Upper lobe of left lung (tissue), 6 donors: Measurements from ENCODE around the gene INO80E. TPM values are rescaled to one million over a fixed set of nuclear protein-coding genes. Genes with fewer than 3 reads are reported as not detected.

Experiments
- ATAC-seq, 2 donors: fragments of 200-7000 bp; cut with Tn5 transposase; one replicate each; pipeline ENCODE4 v1.9.1; 2022; ENCODE audit warnings: mild to moderate bottlenecking in 2 of 2, moderate library complexity in 2 of 2; ENCODE audit not compliant: low FRiP score in 2 of 2
- DNase-seq, 2 donors: peaks; one replicate each; pipeline ENCODE4 v3.0.0-alpha.2; 2019 to 2020
- H3K27ac ChIP-seq, 4 donors: fragments of 200-600 bp; sonication (generic); one replicate each; pipeline ENCODE4 v1.5.1; 2016 to 2019
- H3K27me3 ChIP-seq, 4 donors: fragments of 200-600 bp; sonication (generic); one replicate each; pipeline ENCODE4 v1.5.1; 2017 to 2019
- H3K36me3 ChIP-seq, 4 donors: fragments of 200-600 bp; sonication (generic); one replicate each; pipeline ENCODE4 v1.5.1; 2016 to 2019
- H3K4me1 ChIP-seq, 4 donors: fragments of 200-600 bp; sonication (generic); one replicate each; pipeline ENCODE4 v1.5.1; 2018 to 2019
- H3K4me3 ChIP-seq, 4 donors: fragments of 200-600 bp; sonication (generic); one replicate each; pipeline ENCODE4 v1.5.1; 2017 to 2019; ENCODE audit warnings: mild to moderate bottlenecking in 2 of 4, moderate library complexity in 1 of 4
- H3K9me3 ChIP-seq, 4 donors: fragments of 200-600 bp; sonication (generic); one replicate each; pipeline ENCODE4 v1.5.1; 2018 to 2019
- CTCF ChIP-seq, 6 experiments: fragments of 450-650 bp in 4 of 6; fragments of 200-600 bp in 2 of 6; sonication (generic) in 2 of 6; IDR thresholded peaks; one replicate each; pipeline ENCODE4 v1.5.1; 2016 to 2019; ENCODE audit warnings: antibody characterized with exemption in 6 of 6
- EP300 ChIP-seq, 4 donors: sonication (generic); formaldehyde crosslinking; IDR thresholded peaks; one replicate each; pipeline ENCODE4 v1.5.1; 2017; ENCODE audit warnings: antibody characterized with exemption in 4 of 4, control low read depth in 2 of 4
- POLR2A ChIP-seq, 4 donors: fragments of 450-650 bp; IDR thresholded peaks; one replicate each; pipeline ENCODE4 v1.5.1; 2016 to 2017; ENCODE audit warnings: antibody characterized with exemption in 4 of 4, mild to moderate bottlenecking in 2 of 4
- POLR2AphosphoS5 ChIP-seq, 2 donors: sonication (generic); formaldehyde crosslinking; IDR thresholded peaks; one replicate each; pipeline ENCODE4 v1.5.1; 2017; ENCODE audit warnings: antibody characterized with exemption in 2 of 2
- WGBS, 2 donors: methylation state at CpG; one replicate each; pipeline ENCODE4 v1.1.5; 2017 to 2018; 5-methylcytosine and 5-hydroxymethylcytosine counted together
- total RNA-seq, 6 donors: library from RNA; depleted of rRNA in 4 of 6; stranded (reverse); fragments of >200 nt in 4 of 6; gene quantifications; one replicate each; pipeline versions ENCODE4 v1.1.0 to v1.2.1, GENCODE V29; 2016 to 2021
- donor health status: DM: no; HTN: no; CAD: no; lungs with moderate emphysema.
- donor health status: DM: no; HTN: yes; CAD: no; lungs with severe emphysema.

INO80E gene
- total RNA-seq, 6 donors from 2014 or later, result 29.5 to 82.8 (median 55.7) TPM

GRCh38 chr16:30004811-30005242, 8.8 kb downstream of the INO80E start:
- no peak for TF ChIP-seq POLR2AphosphoS5 (IDR thresholded peaks at IDR 0.05)
- no peak for TF ChIP-seq CTCF (IDR thresholded peaks at IDR 0.05)
- TF ChIP-seq POLR2A (IDR thresholded peaks at IDR 0.05), result no peak
- no peak for TF ChIP-seq EP300 (IDR thresholded peaks at IDR 0.05)
- ATAC-seq (peak; percentile 27 to 55), DNase-seq (peak; percentile 64 to 80)
- Histone ChIP-seq H3K4me1 (peaks cover 0 to 18% (median 11%) of the 10 kb centered on the region in 4 donors), H3K27me3 (peaks cover 0 to 4% (median under 1%) of the 10 kb centered on the region in 4 donors), H3K36me3 (peaks cover 0 to 32% (median 14%) of the 10 kb centered on the region in 4 donors), H3K9me3 (no peaks in the 10 kb centered on the region), H3K4me3 (peak overlapping the region in 2 of 4 donors; percentile 2 to 14), H3K27ac (peak overlapping the region in 3 of 4 donors; percentile 1 to 58 (median 19))
- 0 to 39% methylated on average over 1 to 10 of the region's 11 CpGs for WGBS, 2 donors

GRCh38 chr16:30005341-30006094, 9.5 kb downstream of the INO80E start:
- Histone ChIP-seq H3K9me3 (no peaks in the 10 kb centered on the region), H3K36me3 (peaks cover 0 to 25% (median 11%) of the 10 kb centered on the region in 4 donors), H3K4me3 (peak overlapping the region in 1 of 4 donors; percentile 18), H3K27ac (peak overlapping the region in 1 of 4 donors; percentile 58), H3K27me3 (peaks cover 0 to 11% (median 7%) of the 10 kb centered on the region in 4 donors), H3K4me1 (peaks cover 2 to 24% (median 14%) of the 10 kb centered on the region in 4 donors)
- TF ChIP-seq POLR2AphosphoS5 (IDR thresholded peaks at IDR 0.05) (no peak), CTCF (IDR thresholded peaks at IDR 0.05) (peak; percentile 72 to 82 (median 76))
- peak in 1 of 2 donors; percentile 86 for DNase-seq
- peak; percentile 61 for ATAC-seq
- WGBS, 2 donors, result 59 to 65% methylated on average over 14 to 19 of the region's 35 CpGs

- Histone ChIP-seq H3K4me3 (no peak overlapping the region), H3K9me3 (no peaks in the 10 kb centered on the region), H3K27me3 (peaks cover 2 to 17% (median 13%) of the 10 kb centered on the region in 4 donors), H3K4me1 (peaks cover 7 to 30% (median 20%) of the 10 kb centered on the region in 4 donors), H3K36me3 (peaks cover 0 to 20% (median 7%) of the 10 kb centered on the region in 4 donors), H3K27ac (no peak overlapping the region)
- WGBS, 2 donors, result 73 to 94% methylated on average over 2 to 18 of the region's 18 CpGs
- DNase-seq, result peak in 1 of 2 donors; percentile 84
- ATAC-seq, result no peak
- TF ChIP-seq POLR2A (IDR thresholded peaks at IDR 0.05) (no peak), EP300 (IDR thresholded peaks at IDR 0.05) (no peak), POLR2AphosphoS5 (IDR thresholded peaks at IDR 0.05) (no peak), CTCF (IDR thresholded peaks at IDR 0.05) (no peak)
These were observed 10.0 kb downstream of the INO80E start for GRCh38 chr16:30006095-30006473.

GRCh38 chr16:30006659-30007377, 10.8 kb downstream of the INO80E start:
- TF ChIP-seq POLR2A (IDR thresholded peaks at IDR 0.05) (no peak), CTCF (IDR thresholded peaks at IDR 0.05) (no peak), EP300 (IDR thresholded peaks at IDR 0.05) (no peak), POLR2AphosphoS5 (IDR thresholded peaks at IDR 0.05) (no peak)
- H3K27me3 ChIP-seq, result peaks cover 2 to 24% (median 20%) of the 10 kb centered on the region in 4 donors
- peaks cover 13 to 37% (median 26%) of the 10 kb centered on the region in 4 donors for H3K4me1 ChIP-seq
- 84 to 85% methylated on average over 26 to 34 of the region's 34 CpGs for WGBS, 2 donors
- peaks cover 0 to 12% (median 5%) of the 10 kb centered on the region in 4 donors for H3K36me3 ChIP-seq
- DNase-seq, result peak in 1 of 2 donors; percentile 80
- H3K4me3 ChIP-seq, result no peak overlapping the region
- no peak overlapping the region for H3K27ac ChIP-seq
- H3K9me3 ChIP-seq, result no peaks in the 10 kb centered on the region
- no peak for ATAC-seq
